GM12874 (cell line): ENCODE measurements around the gene RPS21.

Experiments used
- TF ChIP-seq, protein P1 (sequence below): IDR thresholded peaks from 2 replicates; pipeline ENCODE4 v1.5.1; 2011; ENCODE audit warnings: low read depth, mild to moderate bottlenecking, control low read depth, low read length, moderate library complexity; ENCODE audit not compliant: insufficient read depth

The RPS21 gene

DNA sequence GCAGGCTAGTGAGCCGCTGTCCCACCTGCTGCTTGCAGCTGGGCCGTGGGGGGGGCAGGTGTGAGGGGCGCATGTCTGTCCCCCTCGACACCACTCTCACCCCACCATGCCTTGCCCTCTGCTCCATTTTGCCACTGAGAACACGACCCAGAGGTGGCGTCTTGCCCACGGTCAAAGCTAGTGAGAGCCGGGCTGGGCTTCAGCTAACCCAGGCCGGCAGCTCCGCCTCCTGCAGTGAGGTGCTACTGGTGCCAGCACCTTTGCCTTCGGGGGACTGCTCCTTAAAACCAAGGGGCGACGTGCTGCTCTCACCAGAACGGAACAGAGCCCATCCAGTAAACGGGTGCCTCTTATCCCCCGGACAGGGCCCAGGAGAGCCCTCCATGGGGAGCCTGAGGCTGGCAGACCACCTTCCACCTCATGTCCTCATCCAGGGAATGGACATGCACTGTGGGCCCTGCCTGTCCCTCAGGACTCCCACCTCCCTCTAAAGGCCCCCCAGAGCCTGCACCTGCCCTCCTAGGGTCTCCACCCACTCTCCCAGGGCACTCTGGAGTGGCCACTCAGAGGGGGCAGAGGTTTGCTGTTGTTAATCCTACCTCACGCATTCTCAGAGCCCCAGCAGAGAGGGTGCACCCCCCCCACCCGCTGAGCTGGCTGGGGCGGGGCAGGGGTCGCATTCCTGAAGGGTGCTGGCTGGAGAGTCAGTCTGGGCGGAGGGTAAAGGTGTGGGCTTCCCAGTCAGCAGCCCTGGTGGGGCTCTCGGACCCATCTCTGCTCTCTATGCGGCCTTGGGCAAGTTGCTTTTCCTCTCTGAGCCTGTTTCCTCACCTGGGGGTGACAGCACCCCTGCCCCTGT lies 37.6 kb downstream of the RPS21 start:
- TF ChIP-seq, protein P1, sequence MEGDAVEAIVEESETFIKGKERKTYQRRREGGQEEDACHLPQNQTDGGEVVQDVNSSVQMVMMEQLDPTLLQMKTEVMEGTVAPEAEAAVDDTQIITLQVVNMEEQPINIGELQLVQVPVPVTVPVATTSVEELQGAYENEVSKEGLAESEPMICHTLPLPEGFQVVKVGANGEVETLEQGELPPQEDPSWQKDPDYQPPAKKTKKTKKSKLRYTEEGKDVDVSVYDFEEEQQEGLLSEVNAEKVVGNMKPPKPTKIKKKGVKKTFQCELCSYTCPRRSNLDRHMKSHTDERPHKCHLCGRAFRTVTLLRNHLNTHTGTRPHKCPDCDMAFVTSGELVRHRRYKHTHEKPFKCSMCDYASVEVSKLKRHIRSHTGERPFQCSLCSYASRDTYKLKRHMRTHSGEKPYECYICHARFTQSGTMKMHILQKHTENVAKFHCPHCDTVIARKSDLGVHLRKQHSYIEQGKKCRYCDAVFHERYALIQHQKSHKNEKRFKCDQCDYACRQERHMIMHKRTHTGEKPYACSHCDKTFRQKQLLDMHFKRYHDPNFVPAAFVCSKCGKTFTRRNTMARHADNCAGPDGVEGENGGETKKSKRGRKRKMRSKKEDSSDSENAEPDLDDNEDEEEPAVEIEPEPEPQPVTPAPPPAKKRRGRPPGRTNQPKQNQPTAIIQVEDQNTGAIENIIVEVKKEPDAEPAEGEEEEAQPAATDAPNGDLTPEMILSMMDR: no peak

DNA sequence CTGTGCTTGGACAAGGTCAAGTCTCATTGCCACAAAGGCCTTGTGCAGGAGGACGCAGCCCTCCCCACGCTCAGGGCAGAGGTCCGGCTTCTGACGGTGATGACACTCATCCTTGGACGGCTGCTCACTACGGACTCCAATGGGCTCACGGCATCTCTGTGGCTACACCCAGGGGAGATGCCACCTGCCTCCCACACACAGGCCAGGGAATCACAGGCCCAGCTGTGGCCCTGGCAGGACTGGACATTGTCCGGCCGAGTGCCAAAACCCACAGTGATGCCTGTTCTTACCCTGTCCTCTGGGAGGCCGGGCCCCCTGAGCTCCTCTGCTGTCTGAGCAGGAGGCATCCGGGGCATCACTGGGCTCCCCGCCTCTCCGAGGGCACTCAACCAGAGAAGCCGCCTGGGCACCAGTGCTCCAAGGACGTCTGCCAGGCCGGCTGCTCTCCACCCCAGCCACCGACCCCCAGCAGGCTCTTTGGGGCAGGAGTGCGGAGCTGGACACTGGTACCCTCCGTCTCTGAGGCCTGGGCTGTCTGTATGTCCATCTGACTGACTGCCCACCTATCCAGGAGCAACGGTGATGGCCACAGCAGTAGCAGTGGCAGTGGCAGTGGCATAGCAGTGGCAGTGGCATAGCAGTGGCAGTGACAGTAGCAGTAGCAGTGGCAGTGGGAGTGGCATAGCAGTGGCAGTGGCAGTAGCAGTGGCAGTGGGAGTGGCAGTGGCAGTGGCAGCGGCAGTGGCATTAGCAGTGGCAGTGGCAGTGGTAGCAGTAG lies 38.6 kb downstream of the RPS21 start:
- TF ChIP-seq, protein P1: no peak

DNA sequence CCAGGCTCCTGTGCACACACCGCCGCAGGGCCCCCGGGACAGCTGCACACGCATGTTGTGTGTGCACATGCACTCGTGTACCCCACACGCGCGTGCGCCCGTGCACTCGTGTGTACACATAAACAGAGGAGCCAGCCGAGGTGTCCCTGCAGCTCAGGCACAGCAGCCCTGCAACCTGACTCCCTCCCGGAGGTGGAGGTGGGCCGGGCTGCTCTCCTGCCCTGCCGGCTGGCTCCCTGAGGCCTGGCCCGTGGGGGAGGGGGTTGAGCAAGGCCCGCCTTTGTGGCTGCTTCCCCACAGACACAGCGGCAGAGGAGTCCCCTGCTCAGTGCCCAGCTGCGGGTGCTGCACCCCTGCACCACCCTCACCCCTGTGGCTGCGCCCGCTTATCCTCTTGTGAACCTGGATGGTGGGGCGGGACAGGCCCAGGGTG lies 39.8 kb downstream of the RPS21 start:
- TF ChIP-seq, protein P1: no peak

DNA sequence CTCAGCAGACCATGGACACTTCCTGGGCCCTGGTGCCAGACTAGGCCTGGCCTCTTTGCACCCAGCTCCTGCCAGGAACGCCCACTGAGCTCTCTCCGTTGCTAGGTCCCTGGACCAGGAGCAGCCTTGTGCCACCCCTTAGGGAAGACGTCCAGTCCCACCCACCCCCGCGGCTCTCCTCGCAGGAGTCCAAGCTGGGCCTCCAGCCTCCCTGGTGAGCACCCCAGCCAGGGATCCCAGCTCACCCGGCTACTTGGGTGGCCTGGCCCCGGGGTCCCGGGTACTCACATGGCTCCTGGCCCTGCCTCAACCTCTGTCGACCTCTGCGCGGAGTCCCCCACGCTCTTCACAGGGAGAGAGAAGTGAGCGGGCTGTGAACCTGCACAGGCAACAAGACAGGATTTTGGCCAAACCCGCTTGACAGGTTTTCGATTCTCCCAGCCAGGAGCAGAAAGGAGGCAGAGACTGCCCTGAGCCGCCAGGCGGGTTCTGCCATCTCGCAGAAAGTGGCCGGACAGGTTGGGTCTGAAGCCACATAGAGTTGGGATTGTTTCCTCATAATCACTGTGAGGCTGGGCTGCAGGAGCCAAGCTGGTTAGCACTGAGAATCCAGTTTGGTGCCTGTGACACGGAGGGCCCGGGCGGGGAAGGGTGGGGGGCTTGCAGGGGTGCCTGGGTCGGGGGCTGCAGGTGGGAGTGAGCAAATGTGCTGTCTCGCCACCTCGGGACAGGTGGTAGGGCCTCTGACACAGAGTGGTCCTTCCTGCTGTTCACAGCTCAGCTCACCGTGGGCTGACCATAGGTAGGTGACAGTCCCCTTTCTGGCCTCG lies 40.5 kb downstream of the RPS21 start, which contains the start of gene RBBP8NL:
TSS of gene RBBP8NL (minus strand) at position 368 of the 830 bp plus-strand sequence. CDS start 7,892 bp downstream, outside the sequence.
- TF ChIP-seq, protein P1: no peak

DNA sequence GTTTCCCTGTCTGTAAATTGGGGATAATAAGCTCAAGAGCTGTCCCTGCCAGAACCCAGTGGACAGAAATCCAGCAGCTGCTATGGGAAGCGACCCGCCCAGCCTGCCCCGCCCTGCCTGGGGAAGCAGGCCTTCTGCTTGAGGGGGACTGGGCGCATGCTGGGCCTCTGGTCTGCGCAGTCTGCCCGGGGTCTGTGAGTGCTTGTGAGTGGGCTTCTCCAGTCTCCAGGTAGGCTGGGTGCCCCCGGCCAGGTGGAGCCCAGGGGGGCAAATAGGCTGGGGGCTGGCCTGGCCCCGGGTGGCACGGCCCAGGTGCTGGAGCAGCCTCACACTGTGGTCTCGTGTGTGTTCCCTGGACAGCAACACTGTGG lies 41.1 kb downstream of the RPS21 start:
- TF ChIP-seq, protein P1: no peak

DNA sequence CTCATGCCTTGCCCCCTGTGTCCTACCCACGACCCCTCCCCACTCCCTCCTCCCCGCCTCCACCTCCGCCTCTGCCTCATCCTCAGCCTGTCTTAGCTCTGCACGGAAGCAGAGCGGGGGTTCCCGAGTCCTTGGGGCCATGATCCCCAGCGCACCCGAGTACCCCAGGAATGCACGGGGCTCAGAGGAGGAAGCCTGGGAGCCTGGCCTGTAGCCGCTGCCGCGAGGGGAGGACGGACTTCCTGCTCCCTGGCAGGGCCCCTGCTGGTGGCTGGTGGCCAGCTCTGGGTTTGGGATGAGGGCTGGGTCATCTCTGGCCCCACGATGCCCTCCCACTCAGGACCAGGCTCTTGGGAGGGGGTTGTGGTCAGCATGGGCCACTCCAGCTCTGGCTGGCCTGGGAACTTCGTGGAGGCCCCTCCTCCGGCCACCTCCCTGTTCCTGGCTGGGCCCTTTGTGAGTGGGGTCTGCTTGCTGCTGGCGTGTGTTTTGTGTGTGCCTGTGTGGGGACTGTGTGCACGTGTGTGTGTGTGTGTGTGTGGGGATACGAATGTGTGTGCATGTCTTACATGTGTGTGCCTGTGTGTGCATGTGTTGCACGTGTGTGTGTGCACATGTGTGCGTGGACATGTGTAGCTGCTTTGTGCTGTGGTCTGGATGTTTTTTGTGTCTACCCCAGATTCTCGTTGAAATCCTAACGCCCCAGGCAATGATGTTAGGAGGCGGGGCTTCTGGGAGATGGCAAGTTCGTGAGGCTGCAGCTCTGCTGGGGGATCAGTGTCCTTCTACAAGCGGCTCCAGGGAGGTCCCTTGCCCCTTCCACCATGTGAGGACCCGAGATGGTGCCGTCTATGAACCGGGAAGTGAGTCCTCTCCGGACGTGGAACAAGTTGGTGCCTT lies 41.7 kb downstream of the RPS21 start:
- TF ChIP-seq, protein P1: no peak
